Adrenal gland (tissue), 5 donors: Measurements from ENCODE around the gene PTCH2.

Experiments used
- POLR2A ChIP-seq, 2 donors: fragments of 450-650 bp; IDR thresholded peaks; one replicate each; pipeline ENCODE4 v1.6.1; 2017; ENCODE audit warnings: antibody characterized with exemption in 2 of 2, mild to moderate bottlenecking in 2 of 2, moderate library complexity in 1 of 2
- TF ChIP-seq, protein P1 (sequence below), 6 experiments: fragments of 450-650 bp in 4 of 6; fragments of 200-600 bp in 2 of 6; sonication (generic) in 1 of 6; IDR thresholded peaks; 1 replicate in 5 of 6; 2 replicates in 1 of 6; pipeline versions ENCODE4 v1.5.1 to v1.8.0; 2016 to 2021; ENCODE audit warnings: antibody characterized with exemption in 6 of 6, mild to moderate bottlenecking in 2 of 6, moderate library complexity in 1 of 6
- donor health status: DM: no; HTN: no; CAD: no.

DNA sequence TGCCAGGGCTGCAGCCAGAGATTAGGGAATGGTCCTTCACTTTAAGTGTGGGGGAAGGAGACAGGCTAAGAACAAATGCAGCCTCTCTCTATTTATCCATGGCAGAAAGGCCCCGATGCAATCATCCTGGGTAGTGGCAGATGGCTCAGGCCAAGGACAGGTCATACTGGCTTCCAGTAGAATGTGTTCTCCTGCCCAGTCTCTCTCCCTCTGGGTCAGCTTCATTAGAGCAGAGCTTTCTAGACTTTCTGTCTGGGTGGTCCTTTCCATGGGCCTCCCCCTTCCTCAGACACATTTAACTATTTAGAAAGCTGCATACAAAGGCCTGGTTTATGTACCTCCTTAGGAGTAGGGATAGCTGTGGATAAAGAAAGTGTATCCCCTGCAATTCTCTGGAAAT lies 4.8 kb upstream of the PTCH2 start:
- TF ChIP-seq, protein P1, sequence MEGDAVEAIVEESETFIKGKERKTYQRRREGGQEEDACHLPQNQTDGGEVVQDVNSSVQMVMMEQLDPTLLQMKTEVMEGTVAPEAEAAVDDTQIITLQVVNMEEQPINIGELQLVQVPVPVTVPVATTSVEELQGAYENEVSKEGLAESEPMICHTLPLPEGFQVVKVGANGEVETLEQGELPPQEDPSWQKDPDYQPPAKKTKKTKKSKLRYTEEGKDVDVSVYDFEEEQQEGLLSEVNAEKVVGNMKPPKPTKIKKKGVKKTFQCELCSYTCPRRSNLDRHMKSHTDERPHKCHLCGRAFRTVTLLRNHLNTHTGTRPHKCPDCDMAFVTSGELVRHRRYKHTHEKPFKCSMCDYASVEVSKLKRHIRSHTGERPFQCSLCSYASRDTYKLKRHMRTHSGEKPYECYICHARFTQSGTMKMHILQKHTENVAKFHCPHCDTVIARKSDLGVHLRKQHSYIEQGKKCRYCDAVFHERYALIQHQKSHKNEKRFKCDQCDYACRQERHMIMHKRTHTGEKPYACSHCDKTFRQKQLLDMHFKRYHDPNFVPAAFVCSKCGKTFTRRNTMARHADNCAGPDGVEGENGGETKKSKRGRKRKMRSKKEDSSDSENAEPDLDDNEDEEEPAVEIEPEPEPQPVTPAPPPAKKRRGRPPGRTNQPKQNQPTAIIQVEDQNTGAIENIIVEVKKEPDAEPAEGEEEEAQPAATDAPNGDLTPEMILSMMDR (IDR thresholded peaks at IDR 0.05): no peak
- TF ChIP-seq POLR2A (IDR thresholded peaks at IDR 0.05): no peak
